Testis (tissue), 2 donors: ENCODE measurements around the gene GLRA1.

Experiments
- CTCF ChIP-seq, 3 experiments: fragments of 450-650 bp in 2 of 3; fragments of 200-600 bp in 1 of 3; sonication (generic) in 1 of 3; IDR thresholded peaks; one replicate each; pipeline ENCODE4 v1.5.1; 2016 to 2019; ENCODE audit warnings: antibody characterized with exemption in 3 of 3, mild to moderate bottlenecking in 2 of 3, moderate library complexity in 1 of 3
- POLR2A ChIP-seq: fragments of 450-650 bp; IDR thresholded peaks from one replicate; pipeline ENCODE4 v1.6.1; 2017; ENCODE audit warnings: antibody characterized with exemption, mild to moderate bottlenecking, moderate library complexity

GRCh38 chr5:151856861-151857260 lies 67.8 kb downstream of the GLRA1 start:
- TF ChIP-seq CTCF (IDR thresholded peaks at IDR 0.05) (no peak), POLR2A (no peak)
